ENCODE measurements around the gene NFASC.

NFASC gene

DNA sequence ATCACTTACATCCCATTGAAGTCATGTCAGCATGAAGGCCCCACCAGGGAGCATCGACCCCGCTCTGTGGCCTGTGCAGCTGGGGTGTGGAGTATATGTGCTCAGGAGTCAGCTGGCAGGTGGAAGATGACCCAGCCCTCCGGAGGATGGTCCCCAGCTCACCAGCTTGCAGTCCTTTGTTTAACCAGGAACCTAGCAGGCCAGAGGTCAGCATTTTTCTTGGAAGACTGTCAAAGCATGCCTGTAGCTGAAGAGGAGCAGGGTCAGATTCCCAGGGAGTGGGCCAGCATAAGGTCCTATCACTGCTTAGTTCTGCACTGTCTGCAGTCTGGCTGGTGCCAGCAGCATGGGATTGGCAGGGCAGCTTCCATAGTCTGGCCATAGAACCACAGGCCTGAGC is 12.7 kb downstream of the NFASC start:
- TF ChIP-seq, protein P1, sequence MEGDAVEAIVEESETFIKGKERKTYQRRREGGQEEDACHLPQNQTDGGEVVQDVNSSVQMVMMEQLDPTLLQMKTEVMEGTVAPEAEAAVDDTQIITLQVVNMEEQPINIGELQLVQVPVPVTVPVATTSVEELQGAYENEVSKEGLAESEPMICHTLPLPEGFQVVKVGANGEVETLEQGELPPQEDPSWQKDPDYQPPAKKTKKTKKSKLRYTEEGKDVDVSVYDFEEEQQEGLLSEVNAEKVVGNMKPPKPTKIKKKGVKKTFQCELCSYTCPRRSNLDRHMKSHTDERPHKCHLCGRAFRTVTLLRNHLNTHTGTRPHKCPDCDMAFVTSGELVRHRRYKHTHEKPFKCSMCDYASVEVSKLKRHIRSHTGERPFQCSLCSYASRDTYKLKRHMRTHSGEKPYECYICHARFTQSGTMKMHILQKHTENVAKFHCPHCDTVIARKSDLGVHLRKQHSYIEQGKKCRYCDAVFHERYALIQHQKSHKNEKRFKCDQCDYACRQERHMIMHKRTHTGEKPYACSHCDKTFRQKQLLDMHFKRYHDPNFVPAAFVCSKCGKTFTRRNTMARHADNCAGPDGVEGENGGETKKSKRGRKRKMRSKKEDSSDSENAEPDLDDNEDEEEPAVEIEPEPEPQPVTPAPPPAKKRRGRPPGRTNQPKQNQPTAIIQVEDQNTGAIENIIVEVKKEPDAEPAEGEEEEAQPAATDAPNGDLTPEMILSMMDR (IDR thresholded peaks at IDR 0.05; ENCODE audit: low read depth, low read length, missing control alignments), result no peak
- in situ Hi-C loops (cut with HindIII; ENCODE audit: low pct_ligation_motif_present, low sequenced_read_pairs), result no loop called here

DNA sequence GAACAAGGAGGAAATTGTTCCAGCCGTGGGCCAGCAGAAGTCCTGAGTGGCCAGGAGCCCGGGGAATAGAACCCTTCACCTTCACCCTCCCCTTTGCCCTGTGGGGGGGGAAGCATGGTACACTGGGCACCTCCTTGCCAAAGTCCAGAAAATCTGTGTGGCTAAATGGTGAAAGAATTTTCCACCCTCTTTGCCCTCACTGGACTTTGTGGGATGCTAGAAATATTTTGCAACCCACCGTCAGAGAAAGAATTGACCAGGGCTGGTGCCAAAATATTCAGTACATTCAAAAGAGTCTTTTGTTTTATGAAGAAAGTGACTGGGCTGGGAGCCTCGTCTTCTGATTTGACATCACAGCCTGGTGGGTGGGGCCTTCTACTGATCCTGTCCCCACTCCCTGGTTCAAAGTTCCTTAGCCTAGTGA is 14.6 kb downstream of the NFASC start:
- TF ChIP-seq, protein P1 (IDR thresholded peaks at IDR 0.05; ENCODE audit: low read depth, low read length, missing control alignments), result no peak
- in situ Hi-C loops (cut with HindIII; ENCODE audit: low pct_ligation_motif_present, low sequenced_read_pairs), result no loop called here
- H3K4me3 ChIP-seq (ENCODE audit: low read depth, low read length), result no peak overlapping the region
- no peak overlapping the region for H3K27ac ChIP-seq
- no peak for DNase-seq
- H3K36me3 ChIP-seq (replicated peaks), result no peaks in the 10 kb centered on the region
- no peaks in the 10 kb centered on the region for H3K27me3 ChIP-seq (replicated peaks)

More for the DNA sequence above, 12.7 kb downstream of the NFASC start:
- DNase-seq, result no peak
- Histone ChIP-seq H3K27ac (no peak overlapping the region), H3K27me3 (replicated peaks) (peaks cover 6% of the 10 kb centered on the region), H3K4me3 (ENCODE audit: low read depth, low read length) (no peak overlapping the region), H3K36me3 (replicated peaks) (no peaks in the 10 kb centered on the region)

DNA sequence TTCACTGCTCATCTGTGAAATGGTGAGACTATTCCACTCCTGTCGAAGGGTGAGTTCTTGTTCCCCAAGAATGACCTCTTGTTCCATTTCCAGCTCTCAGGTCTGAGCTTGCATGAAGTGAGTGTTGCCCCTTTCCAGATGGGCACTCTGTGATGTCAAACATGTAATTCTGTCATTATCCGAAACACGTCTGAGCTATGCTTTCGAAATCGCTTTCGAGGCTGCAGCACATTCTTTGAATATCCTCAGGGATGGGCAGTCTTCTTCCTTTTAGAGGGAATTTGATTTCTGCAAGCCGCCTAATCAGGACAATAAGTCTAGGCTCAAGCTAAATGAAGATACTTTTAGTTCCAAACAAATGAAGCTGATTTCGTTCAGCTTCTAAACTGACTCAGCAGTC is 15.1 kb downstream of the NFASC start:
- H3K27ac ChIP-seq, result no peak overlapping the region
- TF ChIP-seq, protein P1 (IDR thresholded peaks at IDR 0.05; ENCODE audit: low read depth, low read length, missing control alignments), result no peak
- H3K27me3 ChIP-seq (replicated peaks), result no peaks in the 10 kb centered on the region
- no peak overlapping the region for H3K4me3 ChIP-seq (ENCODE audit: low read depth, low read length)
- in situ Hi-C loops (cut with HindIII; ENCODE audit: low pct_ligation_motif_present, low sequenced_read_pairs), result no loop called here
- no peaks in the 10 kb centered on the region for H3K36me3 ChIP-seq (replicated peaks)
- DNase-seq, result no peak

DNA sequence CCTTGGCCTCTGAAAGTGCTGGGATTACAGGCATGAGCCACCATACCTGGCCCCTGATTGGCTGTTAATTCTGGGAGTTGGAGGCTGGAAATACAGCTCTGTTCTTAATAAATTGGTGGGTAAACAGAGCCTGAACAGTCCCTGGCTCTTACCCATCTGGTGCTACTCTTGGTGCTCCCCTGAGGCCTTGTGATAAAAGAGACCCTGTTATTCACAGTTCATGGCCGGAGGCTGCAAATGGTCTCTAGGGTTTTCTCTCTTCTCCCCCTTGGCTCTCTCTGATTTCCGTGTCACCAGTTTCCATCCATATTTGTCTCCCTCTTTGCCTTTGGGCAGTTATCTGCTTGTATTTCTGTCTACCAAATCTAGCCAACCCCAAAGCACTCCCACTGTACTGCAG is 17.2 kb downstream of the NFASC start:
- in situ Hi-C loops (cut with HindIII; ENCODE audit: low pct_ligation_motif_present, low sequenced_read_pairs), result no loop called here
- TF ChIP-seq, protein P1 (IDR thresholded peaks at IDR 0.05; ENCODE audit: low read depth, low read length, missing control alignments), result no peak
- H3K36me3 ChIP-seq (replicated peaks), result no peaks in the 10 kb centered on the region
- no peaks in the 10 kb centered on the region for H3K27me3 ChIP-seq (replicated peaks)
- H3K4me3 ChIP-seq (ENCODE audit: low read depth, low read length), result no peak overlapping the region
- no peak for DNase-seq
- H3K27ac ChIP-seq, result no peak overlapping the region

DNA sequence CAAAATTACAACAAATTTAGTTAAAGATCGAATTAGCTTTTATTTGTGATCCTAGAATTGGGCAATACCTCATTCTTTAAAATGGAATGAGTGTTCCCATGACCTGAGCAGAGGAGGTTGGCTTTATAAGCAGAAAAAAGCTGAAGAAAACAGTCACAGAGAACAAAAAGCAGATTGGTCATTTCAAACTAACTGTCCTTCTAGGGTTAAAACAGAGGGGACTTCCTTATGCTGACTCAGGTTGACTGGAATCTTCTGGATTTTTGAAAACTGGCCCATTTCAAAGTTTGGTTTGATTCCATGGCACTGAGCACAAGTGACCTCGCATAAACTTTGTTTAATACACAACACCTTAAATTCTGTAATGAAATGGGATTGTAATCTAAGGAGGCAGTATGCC is 17.6 kb downstream of the NFASC start:
- in situ Hi-C loops (cut with HindIII; ENCODE audit: low pct_ligation_motif_present, low sequenced_read_pairs), result no loop called here

More for the DNA sequence above, 17.6 kb downstream of the NFASC start:
- no peak for DNase-seq
- Histone ChIP-seq H3K4me3 (ENCODE audit: low read depth, low read length) (no peak overlapping the region), H3K27ac (no peak overlapping the region), H3K36me3 (replicated peaks) (no peaks in the 10 kb centered on the region), H3K27me3 (replicated peaks) (no peaks in the 10 kb centered on the region)
- TF ChIP-seq, protein P1 (IDR thresholded peaks at IDR 0.05; ENCODE audit: low read depth, low read length, missing control alignments), result no peak

Data from brain microvascular endothelial cell (primary cell).